Fibroblast of upper back skin (primary cell): ENCODE data around the gene BCL11A.

ENCODE experiments used
- DNase-seq: peaks from one replicate; pipeline ENCODE4 v3.0.0-alpha.2; 2013

The BCL11A gene

DNA sequence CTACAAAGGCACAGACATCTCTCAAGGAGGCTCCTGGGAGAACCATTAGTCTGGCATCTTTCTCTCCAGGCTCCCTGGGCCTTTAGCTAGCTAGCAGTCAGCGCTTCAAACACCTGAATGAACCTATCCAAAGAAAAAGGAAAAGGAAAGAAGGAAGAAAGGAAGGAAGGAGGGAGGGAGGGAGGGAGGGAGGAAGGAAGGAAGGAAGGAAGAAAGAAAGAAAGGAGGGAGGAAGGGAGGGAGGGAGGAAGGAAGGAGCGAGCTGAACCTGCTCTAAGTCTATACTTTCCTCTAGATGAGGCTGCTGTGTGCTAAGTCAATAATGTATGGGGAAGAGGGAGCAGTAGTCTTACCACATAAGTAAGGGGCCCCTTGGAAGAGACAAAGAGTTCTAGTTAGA lies 5.1 kb upstream of the BCL11A start:
- no peak for DNase-seq

GRCh38 chr2:60557486-60557864 lies 4.0 kb upstream of the BCL11A start:
- no peak for DNase-seq

GRCh38 chr2:60556576-60557485 lies 3.4 kb upstream of the BCL11A start:
- DNase-seq, result no peak

GRCh38 chr2:60556175-60556574 lies 2.7 kb upstream of the BCL11A start:
- no peak for DNase-seq

GRCh38 chr2:60555783-60556139 lies 2.3 kb upstream of the BCL11A start:
- no peak for DNase-seq

GRCh38 chr2:60555066-60555782 lies 1.8 kb upstream of the BCL11A start:
- peak; percentile 76 for DNase-seq

GRCh38 chr2:60554646-60555065 lies 1.2 kb upstream of the BCL11A start:
- no peak for DNase-seq

DNA sequence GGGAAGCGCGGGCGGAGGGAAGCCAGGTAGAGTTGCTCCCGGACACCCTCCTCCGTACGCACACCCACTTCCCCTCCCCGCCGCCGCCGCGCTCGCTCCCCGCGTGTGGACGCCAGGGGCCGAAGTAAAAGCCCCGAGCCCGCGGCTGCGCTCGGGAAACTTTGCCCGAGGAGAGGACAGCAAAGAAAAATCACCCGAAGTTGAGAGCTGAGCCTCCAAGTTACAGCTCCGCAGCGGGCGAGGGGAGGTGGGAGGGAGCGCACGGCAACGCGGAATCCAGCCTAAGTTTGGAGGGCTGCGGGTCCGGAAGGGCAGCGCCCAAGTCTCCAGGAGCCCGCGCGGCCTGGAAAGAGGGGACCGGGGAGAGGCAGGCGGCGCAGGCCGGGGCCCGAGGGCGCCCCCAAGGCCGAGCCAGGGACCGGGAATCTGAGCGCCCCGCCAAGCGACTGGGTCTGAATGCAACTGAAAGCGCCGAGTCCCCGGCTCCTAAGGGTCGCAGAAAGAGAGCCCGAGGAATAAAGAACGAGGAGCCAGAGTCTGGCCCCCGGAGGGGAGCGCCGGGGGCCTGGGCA lies 706 bp upstream of the BCL11A start:
- DNase-seq, result no peak

DNA sequence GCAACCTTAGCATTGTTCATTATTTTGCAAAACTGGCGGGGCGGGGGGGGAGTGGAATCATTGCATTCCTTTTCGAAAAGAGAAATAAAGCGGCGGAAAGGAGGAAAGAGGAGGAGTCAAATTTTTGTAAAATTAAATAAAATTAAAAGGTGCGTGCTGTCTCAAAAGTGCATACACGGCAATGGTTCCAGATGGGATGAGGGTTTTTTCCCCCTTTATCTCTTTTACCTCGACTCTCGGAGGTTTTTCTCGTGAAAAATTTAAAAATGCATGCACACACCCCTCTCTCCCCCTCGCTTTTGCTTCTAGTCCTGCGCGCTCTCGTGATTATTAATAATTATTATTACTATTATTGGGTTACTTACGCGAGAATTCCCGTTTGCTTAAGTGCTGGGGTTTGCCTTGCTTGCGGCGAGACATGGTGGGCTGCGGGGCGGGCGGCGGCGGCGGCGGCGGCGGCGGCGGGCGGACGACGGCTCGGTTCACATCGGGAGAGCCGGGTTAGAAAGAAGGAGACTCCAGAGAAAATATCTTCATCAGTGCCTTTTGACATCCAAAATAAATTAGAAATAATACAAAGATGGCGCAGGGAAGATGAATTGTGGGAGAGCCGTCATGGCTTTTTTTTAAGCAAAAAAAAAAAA lies 481 bp downstream of the BCL11A start:
- no peak for DNase-seq

DNA sequence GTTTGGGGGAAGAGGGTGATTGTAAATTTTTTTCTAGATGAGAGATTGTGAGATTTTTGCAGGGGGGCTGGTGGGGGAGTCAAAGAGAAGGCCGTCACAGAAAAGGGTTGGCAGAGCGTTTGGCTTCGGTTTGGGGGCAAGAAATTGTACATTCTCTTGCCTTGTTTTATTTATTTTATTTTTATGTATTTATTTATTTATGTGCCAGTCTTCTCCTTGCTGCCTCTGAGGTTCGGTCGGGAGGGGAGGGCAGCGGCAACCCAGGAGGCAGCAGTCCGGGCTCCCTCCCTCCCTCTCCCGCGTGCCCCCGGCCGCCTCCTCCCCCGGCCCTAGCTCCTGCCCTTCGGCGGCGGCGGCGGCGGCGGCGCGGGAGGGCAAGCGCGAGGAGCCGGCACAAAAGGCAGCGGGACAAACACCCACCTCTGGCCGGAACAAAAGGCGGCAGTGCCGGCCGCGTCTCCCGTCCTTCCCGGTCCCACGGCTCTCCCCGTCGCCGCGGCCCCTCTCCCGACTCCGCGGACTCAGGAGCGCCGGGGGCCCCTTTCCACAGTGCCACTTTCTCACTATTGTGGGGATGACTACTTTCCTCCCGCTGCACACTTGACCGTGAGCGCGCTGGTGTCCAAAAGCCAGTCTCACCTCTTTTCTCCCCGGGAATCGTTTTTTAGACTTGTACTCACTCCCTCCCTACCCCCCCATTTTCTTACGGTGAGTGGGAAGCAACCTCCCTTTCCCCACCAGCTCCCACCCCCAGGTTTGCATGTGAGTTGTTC lies 1.2 kb downstream of the BCL11A start:
- no peak for DNase-seq

DNA sequence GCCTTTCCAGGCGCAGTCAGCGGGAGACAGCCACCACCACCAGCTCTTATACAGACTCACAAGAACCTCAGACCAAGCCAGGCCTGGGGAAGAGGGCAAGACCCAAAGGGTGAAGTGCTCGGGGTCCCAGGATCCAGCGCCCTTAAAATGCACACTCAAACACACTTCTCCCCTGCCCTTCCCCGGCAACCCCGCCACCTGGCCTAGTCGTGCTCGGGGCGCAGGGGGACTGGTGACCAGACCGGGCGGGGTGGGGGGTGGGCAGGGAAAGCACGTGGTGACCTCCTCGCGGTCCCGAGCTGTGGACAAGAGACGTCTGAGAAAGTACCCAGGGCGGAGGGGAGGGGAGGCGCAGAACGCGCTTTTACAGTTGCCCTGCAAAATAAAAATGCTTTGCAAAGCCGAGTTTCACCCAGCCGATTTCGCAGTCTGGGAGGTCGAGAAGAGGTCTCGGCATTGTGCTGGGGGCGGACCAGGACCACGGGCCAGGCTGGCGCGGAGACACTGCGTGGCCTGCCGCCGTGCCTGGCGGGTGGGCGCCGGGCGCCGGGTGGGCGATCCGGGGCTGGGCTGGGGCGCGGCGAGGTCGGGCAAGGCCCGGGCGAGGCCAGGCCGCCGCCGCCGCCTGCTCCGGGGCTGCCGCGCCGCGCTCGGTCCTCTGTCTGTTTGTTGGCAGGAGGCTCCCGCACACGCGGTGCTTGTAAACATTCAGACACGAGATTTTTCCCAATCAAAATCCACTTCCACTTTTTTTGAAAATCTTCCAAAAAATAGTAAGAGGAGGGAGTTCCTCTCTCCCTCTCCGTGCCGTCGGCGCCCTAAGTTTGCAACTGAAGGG lies 2.0 kb downstream of the BCL11A start:
- DNase-seq, result peak; percentile 69

DNA sequence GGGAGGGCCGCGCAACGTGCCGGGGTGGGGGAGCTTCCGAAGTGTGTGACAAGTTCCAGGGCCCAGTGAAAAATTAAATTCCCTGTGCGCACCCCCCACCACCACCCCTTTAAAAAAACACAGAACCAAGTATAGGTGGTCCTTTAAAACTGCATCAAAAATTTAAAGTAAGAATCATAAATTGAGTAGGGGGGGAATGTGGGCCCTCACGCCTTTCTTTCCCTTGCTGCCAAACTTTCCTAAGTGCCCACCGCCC lies 2.5 kb downstream of the BCL11A start:
- DNase-seq, result no peak

- DNase-seq, result peak; percentile 93
Measured at GRCh38 chr2:60550178-60550983, 3.1 kb downstream of the BCL11A start.

GRCh38 chr2:60549928-60550177 lies 3.6 kb downstream of the BCL11A start:
- DNase-seq, result no peak

GRCh38 chr2:60549238-60549927 lies 4.1 kb downstream of the BCL11A start:
- DNase-seq, result no peak

- DNase-seq, result no peak
Measured at GRCh38 chr2:60548845-60549237, 4.6 kb downstream of the BCL11A start.

- DNase-seq, result no peak
Measured at GRCh38 chr2:60548311-60548710, 5.1 kb downstream of the BCL11A start.

DNA sequence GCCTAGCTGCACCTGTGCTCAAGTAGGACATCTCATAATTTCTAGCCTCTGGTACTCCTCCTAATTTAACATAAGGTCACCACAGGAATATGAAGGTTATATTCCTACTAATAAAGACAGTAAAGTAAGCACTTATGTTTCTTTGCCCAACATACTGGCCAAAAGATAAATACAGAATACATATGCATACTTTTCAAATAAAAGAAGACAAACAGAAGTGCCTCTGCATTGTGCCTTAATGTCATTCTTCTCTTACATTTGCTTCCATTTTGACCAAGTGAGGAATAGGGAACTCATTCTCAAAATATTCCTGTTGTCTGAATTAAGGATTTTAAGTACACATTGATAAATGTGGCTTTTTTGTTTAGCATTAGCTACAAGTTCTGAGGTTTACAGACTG lies 5.6 kb downstream of the BCL11A start:
- DNase-seq, result no peak

DNA sequence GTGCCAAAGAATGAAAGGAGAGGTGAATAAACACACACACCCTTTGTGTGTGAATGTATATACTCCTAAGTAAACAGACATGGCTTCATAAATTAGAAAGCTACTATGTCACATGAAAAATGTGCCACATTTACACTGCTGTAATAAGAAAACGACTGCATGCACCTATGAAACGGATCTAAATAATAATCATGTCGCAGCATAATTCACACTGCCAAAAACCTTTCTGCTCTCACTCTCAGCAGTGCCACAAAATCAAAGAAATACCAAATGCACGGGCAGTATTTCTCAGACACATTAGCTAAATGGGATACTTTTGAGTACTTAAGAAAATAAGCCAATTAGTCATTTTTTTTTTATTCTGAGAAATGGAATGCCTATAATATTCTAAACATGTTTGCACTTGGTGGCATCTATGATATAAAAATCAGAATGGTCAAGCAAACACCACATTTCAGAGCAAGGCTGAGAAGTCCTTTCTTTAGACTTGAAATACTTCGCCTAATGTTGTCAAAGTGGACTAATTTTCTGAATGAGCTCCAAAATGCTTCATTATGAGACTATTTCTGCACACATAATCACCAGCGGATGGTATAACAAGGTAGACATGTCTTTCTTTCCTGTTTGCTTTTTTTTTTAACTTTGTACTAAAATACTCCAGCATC lies 6.6 kb downstream of the BCL11A start:
- no peak for DNase-seq

DNA sequence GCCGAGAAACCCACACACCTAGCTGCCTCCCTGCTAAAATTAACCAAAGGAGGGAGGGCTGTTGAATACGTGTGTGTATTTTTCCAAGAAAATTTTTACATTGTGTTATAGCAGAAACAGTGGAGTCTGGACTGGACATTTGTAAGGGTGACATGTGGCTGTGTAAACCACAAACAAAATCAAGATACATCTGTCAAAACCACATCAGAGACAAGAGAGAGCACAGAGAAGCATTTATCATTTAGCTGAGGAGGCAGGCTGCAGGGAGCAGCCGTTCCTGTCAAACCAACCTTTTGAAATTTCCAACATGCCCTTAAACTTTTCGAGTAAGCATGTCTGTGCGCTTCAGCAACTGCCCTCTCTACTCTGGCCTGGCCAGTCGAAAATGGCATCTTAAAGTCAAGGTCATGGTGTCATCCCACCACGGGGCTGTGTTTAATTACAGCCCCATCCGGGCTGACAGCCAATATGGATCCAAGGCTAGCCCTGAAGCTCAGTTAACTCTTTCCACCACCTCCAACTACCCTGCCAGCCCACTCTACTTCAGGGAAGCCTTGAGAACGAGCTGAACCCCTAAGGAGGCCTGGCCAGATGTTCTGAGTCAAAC lies 8.4 kb downstream of the BCL11A start:
- peak; percentile 54 for DNase-seq
